Measurements from ENCODE around the gene CAMK2B. TPM values are rescaled to one million over a fixed set of nuclear protein-coding genes. Genes with fewer than 3 reads are reported as not detected.

CAMK2B gene
- total and polyA plus RNA-seq, 4 donors = 2.4 to 12.8 (median 4.4) TPM; not detected in 1

- no peaks in the 10 kb centered on the region for H3K9me3 ChIP-seq (ENCODE audit: control insufficient read depth, low read length)
- DNase-seq (no peak), ATAC-seq (ENCODE audit: low FRiP score) (no peak)
- no peak overlapping the region for H3K4me3 ChIP-seq (ENCODE audit: low read length in 2 of 2)
- no peaks in the 10 kb centered on the region for H3K36me3 ChIP-seq (ENCODE audit: control insufficient read depth in 1 of 2, insufficient read depth in 2 of 2, low read length in 1 of 2)
- intact Hi-C loops (cut with DNase I) = no loop called here
- H3K27me3 ChIP-seq (ENCODE audit: control insufficient read depth in 1 of 2, insufficient read depth in 2 of 2, low read length in 1 of 2) = no peaks in the 10 kb centered on the region
- 96 to 97% methylated on average over 4 of the region's 4 CpGs for WGBS, 2 donors
- H3K4me1 ChIP-seq (ENCODE audit: control insufficient read depth in 1 of 2, insufficient read depth in 2 of 2, low read length in 2 of 2) = no peaks in the 10 kb centered on the region
- H3K27ac ChIP-seq (ENCODE audit: low read depth in 1 of 2, low read length in 2 of 2) = no peak overlapping the region
Observed at GRCh38 chr7:44335184-44335583, 9.8 kb upstream of the CAMK2B start.

GRCh38 chr7:44334734-44335097 is 9.3 kb upstream of the CAMK2B start:
- Histone ChIP-seq H3K27me3 (ENCODE audit: control insufficient read depth in 1 of 2, insufficient read depth in 2 of 2, low read length in 1 of 2) (no peaks in the 10 kb centered on the region), H3K27ac (ENCODE audit: low read depth in 1 of 2, low read length in 2 of 2) (no peak overlapping the region), H3K4me3 (ENCODE audit: low read length in 2 of 2) (no peak overlapping the region), H3K9me3 (ENCODE audit: control insufficient read depth, low read length) (no peaks in the 10 kb centered on the region), H3K4me1 (ENCODE audit: control insufficient read depth in 1 of 2, insufficient read depth in 2 of 2, low read length in 2 of 2) (no peaks in the 10 kb centered on the region), H3K36me3 (ENCODE audit: control insufficient read depth in 1 of 2, insufficient read depth in 2 of 2, low read length in 1 of 2) (no peaks in the 10 kb centered on the region)
- no peak for ATAC-seq (ENCODE audit: low FRiP score)
- intact Hi-C loops (cut with DNase I) = no loop called here
- DNase-seq = no peak
- 92 to 93% methylated on average over 11 of the region's 11 CpGs for WGBS, 2 donors

- Histone ChIP-seq H3K4me1 (ENCODE audit: control insufficient read depth in 1 of 2, insufficient read depth in 2 of 2, low read length in 2 of 2) (no peaks in the 10 kb centered on the region), H3K9me3 (ENCODE audit: control insufficient read depth, low read length) (no peaks in the 10 kb centered on the region), H3K4me3 (ENCODE audit: low read length in 2 of 2) (no peak overlapping the region), H3K27me3 (ENCODE audit: control insufficient read depth in 1 of 2, insufficient read depth in 2 of 2, low read length in 1 of 2) (no peaks in the 10 kb centered on the region), H3K27ac (ENCODE audit: low read depth in 1 of 2, low read length in 2 of 2) (no peak overlapping the region), H3K36me3 (ENCODE audit: control insufficient read depth in 1 of 2, insufficient read depth in 2 of 2, low read length in 1 of 2) (no peaks in the 10 kb centered on the region)
- DNase-seq = no peak
- 34 to 42% methylated on average over 19 of the region's 19 CpGs for WGBS, 2 donors
- intact Hi-C loops (cut with DNase I) = no loop called here
- no peak for ATAC-seq (ENCODE audit: low FRiP score)
Observed at GRCh38 chr7:44333911-44334733, 8.7 kb upstream of the CAMK2B start.

GRCh38 chr7:44331682-44332081 is 6.3 kb upstream of the CAMK2B start:
- no peaks in the 10 kb centered on the region for H3K9me3 ChIP-seq (ENCODE audit: control insufficient read depth, low read length)
- H3K4me3 ChIP-seq (ENCODE audit: low read length in 2 of 2) = no peak overlapping the region
- intact Hi-C loops (cut with DNase I) = no loop called here
- no peaks in the 10 kb centered on the region for H3K27me3 ChIP-seq (ENCODE audit: control insufficient read depth in 1 of 2, insufficient read depth in 2 of 2, low read length in 1 of 2)
- no peak for ATAC-seq (ENCODE audit: low FRiP score)
- 78 to 80% methylated on average over 5 of the region's 5 CpGs for WGBS, 2 donors
- no peak for DNase-seq
- no peak overlapping the region for H3K27ac ChIP-seq (ENCODE audit: low read depth in 1 of 2, low read length in 2 of 2)
- no peaks in the 10 kb centered on the region for H3K4me1 ChIP-seq (ENCODE audit: control insufficient read depth in 1 of 2, insufficient read depth in 2 of 2, low read length in 2 of 2)
- H3K36me3 ChIP-seq (ENCODE audit: control insufficient read depth in 1 of 2, insufficient read depth in 2 of 2, low read length in 1 of 2) = no peaks in the 10 kb centered on the region

GRCh38 chr7:44330331-44330730 is 4.9 kb upstream of the CAMK2B start:
- DNase-seq (no peak), ATAC-seq (ENCODE audit: low FRiP score) (no peak)
- intact Hi-C loops (cut with DNase I) = no loop called here
- no peaks in the 10 kb centered on the region for H3K9me3 ChIP-seq (ENCODE audit: control insufficient read depth, low read length)
- no peak overlapping the region for H3K27ac ChIP-seq (ENCODE audit: low read depth in 1 of 2, low read length in 2 of 2)
- 86 to 94% methylated on average over 6 of the region's 6 CpGs for WGBS, 2 donors
- no peak overlapping the region for H3K4me3 ChIP-seq (ENCODE audit: low read length in 2 of 2)
- H3K4me1 ChIP-seq (ENCODE audit: control insufficient read depth in 1 of 2, insufficient read depth in 2 of 2, low read length in 2 of 2) = no peaks in the 10 kb centered on the region
- H3K27me3 ChIP-seq (ENCODE audit: control insufficient read depth in 1 of 2, insufficient read depth in 2 of 2, low read length in 1 of 2) = no peaks in the 10 kb centered on the region
- no peaks in the 10 kb centered on the region for H3K36me3 ChIP-seq (ENCODE audit: control insufficient read depth in 1 of 2, insufficient read depth in 2 of 2, low read length in 1 of 2)

GRCh38 chr7:44329888-44330287 is 4.5 kb upstream of the CAMK2B start:
- Histone ChIP-seq H3K27me3 (ENCODE audit: control insufficient read depth in 1 of 2, insufficient read depth in 2 of 2, low read length in 1 of 2) (no peaks in the 10 kb centered on the region), H3K4me3 (ENCODE audit: low read length in 2 of 2) (no peak overlapping the region), H3K36me3 (ENCODE audit: control insufficient read depth in 1 of 2, insufficient read depth in 2 of 2, low read length in 1 of 2) (no peaks in the 10 kb centered on the region), H3K9me3 (ENCODE audit: control insufficient read depth, low read length) (no peaks in the 10 kb centered on the region), H3K4me1 (ENCODE audit: control insufficient read depth in 1 of 2, insufficient read depth in 2 of 2, low read length in 2 of 2) (no peaks in the 10 kb centered on the region), H3K27ac (ENCODE audit: low read depth in 1 of 2, low read length in 2 of 2) (no peak overlapping the region)
- intact Hi-C loops (cut with DNase I) = no loop called here
- DNase-seq (no peak), ATAC-seq (ENCODE audit: low FRiP score) (no peak)
- 87 to 91% methylated on average over 3 of the region's 3 CpGs for WGBS, 2 donors

- no peak overlapping the region for H3K27ac ChIP-seq (ENCODE audit: low read depth in 1 of 2, low read length in 2 of 2)
- H3K27me3 ChIP-seq (ENCODE audit: control insufficient read depth in 1 of 2, insufficient read depth in 2 of 2, low read length in 1 of 2) = no peaks in the 10 kb centered on the region
- ATAC-seq (ENCODE audit: low FRiP score) (no peak), DNase-seq (no peak)
- H3K4me3 ChIP-seq (ENCODE audit: low read length in 2 of 2) = no peak overlapping the region
- no peaks in the 10 kb centered on the region for H3K36me3 ChIP-seq (ENCODE audit: control insufficient read depth in 1 of 2, insufficient read depth in 2 of 2, low read length in 1 of 2)
- 72 to 97% methylated on average over 2 of the region's 2 CpGs for WGBS, 2 donors
- no peaks in the 10 kb centered on the region for H3K9me3 ChIP-seq (ENCODE audit: control insufficient read depth, low read length)
- intact Hi-C loops (cut with DNase I) = no loop called here
- no peaks in the 10 kb centered on the region for H3K4me1 ChIP-seq (ENCODE audit: control insufficient read depth in 1 of 2, insufficient read depth in 2 of 2, low read length in 2 of 2)
Observed at GRCh38 chr7:44329081-44329480, 3.7 kb upstream of the CAMK2B start.

- Histone ChIP-seq H3K4me3 (ENCODE audit: low read length in 2 of 2) (no peak overlapping the region), H3K36me3 (ENCODE audit: control insufficient read depth in 1 of 2, insufficient read depth in 2 of 2, low read length in 1 of 2) (no peaks in the 10 kb centered on the region), H3K27ac (ENCODE audit: low read depth in 1 of 2, low read length in 2 of 2) (no peak overlapping the region), H3K9me3 (ENCODE audit: control insufficient read depth, low read length) (no peaks in the 10 kb centered on the region), H3K4me1 (ENCODE audit: control insufficient read depth in 1 of 2, insufficient read depth in 2 of 2, low read length in 2 of 2) (no peaks in the 10 kb centered on the region), H3K27me3 (ENCODE audit: control insufficient read depth in 1 of 2, insufficient read depth in 2 of 2, low read length in 1 of 2) (no peaks in the 10 kb centered on the region)
- no peak for DNase-seq
- 94 to 100% methylated on average over 5 of the region's 5 CpGs for WGBS, 2 donors
- no peak for ATAC-seq (ENCODE audit: low FRiP score)
- intact Hi-C loops (cut with DNase I) = no loop called here
Observed at GRCh38 chr7:44327981-44328380, 2.6 kb upstream of the CAMK2B start.
